SHP77 (cell line): ENCODE data around the gene ZC3H11A.
"Not testable (repeated sequence)": the region's sequence is repeated elsewhere in the genome, so short reads cannot be mapped to it uniquely, and the experiment has no call there.

ENCODE experiments used
- DNase-seq, 2 experiments: peaks; one replicate each; lab custom pipeline; 2025; lab: John Stamatoyannopoulos, UW

ZC3H11A gene

GRCh38 chr1:203781962-203782361 is 13.5 kb upstream of the ZC3H11A start:
- no peak for DNase-seq

- no peak for DNase-seq
These were observed 5.5 kb upstream of the ZC3H11A start for GRCh38 chr1:203789966-203790365.

- DNase-seq = no peak
These were observed 3.9 kb upstream of the ZC3H11A start for GRCh38 chr1:203791498-203791897.

- no peak for DNase-seq
These were observed 2.9 kb upstream of the ZC3H11A start for GRCh38 chr1:203792486-203792885.

- not testable (repeated sequence) for DNase-seq
These were observed 1.9 kb upstream of the ZC3H11A start for GRCh38 chr1:203793561-203793960.

GRCh38 chr1:203794764-203795440 is 521 bp upstream of the ZC3H11A start:
- DNase-seq = no peak

GRCh38 chr1:203796236-203796605 is 798 bp downstream of the ZC3H11A start:
- peak; percentile 40 to 42 for DNase-seq

GRCh38 chr1:203797216-203797615 is 1.8 kb downstream of the ZC3H11A start:
- no peak for DNase-seq

GRCh38 chr1:203797948-203798655 is 2.7 kb downstream of the ZC3H11A start:
- DNase-seq = no peak

GRCh38 chr1:203799157-203799556 is 3.7 kb downstream of the ZC3H11A start:
- no peak for DNase-seq

GRCh38 chr1:203799971-203800370 is 4.5 kb downstream of the ZC3H11A start:
- no peak for DNase-seq

- DNase-seq = no peak
These were observed 10.3 kb downstream of the ZC3H11A start for GRCh38 chr1:203805689-203806088.

- no peak for DNase-seq
These were observed 11.8 kb downstream of the ZC3H11A start for GRCh38 chr1:203807196-203807595.

GRCh38 chr1:203813581-203814341 is 18.3 kb downstream of the ZC3H11A start:
- no peak for DNase-seq

GRCh38 chr1:203818399-203818798 is 23.0 kb downstream of the ZC3H11A start:
- no peak for DNase-seq

GRCh38 chr1:203823306-203823705 is 27.9 kb downstream of the ZC3H11A start:
- no peak for DNase-seq

GRCh38 chr1:203826175-203826574 is 30.8 kb downstream of the ZC3H11A start:
- no peak for DNase-seq

- DNase-seq = no peak
These were observed 32.6 kb downstream of the ZC3H11A start for GRCh38 chr1:203828002-203828401.

GRCh38 chr1:203828503-203828902 is 33.1 kb downstream of the ZC3H11A start:
- no peak for DNase-seq

GRCh38 chr1:203829247-203829646 is 33.8 kb downstream of the ZC3H11A start:
- not testable (repeated sequence) for DNase-seq

GRCh38 chr1:203835476-203835875 is 40.1 kb downstream of the ZC3H11A start:
- DNase-seq = no peak

- DNase-seq = no peak
These were observed 43.7 kb downstream of the ZC3H11A start for GRCh38 chr1:203839081-203839480.

- DNase-seq = no peak
These were observed 44.9 kb downstream of the ZC3H11A start for GRCh38 chr1:203840208-203840808.
